Transverse colon (tissue), 4 donors: ENCODE results near the gene LRRC75A. TPM values are rescaled to one million over a fixed set of nuclear protein-coding genes. Genes with fewer than 3 reads are reported as not detected.

Source experiments
- DNase-seq: peaks from one replicate; pipeline ENCODE4 v3.0.0-alpha.2; 2019
- H3K27ac ChIP-seq, 4 donors: fragments of 200-600 bp; sonication (generic); 2 replicates each; pipeline ENCODE4 v1.5.1; 2016 to 2018; ENCODE audit warnings: inconsistent platforms in 4 of 4
- H3K27me3 ChIP-seq: fragments of 200-600 bp; sonication (generic); 2 replicates; pipeline ENCODE4 v1.5.1; 2017; ENCODE audit warnings: inconsistent platforms
- H3K36me3 ChIP-seq, 4 donors: fragments of 200-600 bp; sonication (generic); 2 replicates each; pipeline ENCODE4 v1.5.1; 2017 to 2019; ENCODE audit warnings: inconsistent platforms in 4 of 4
- H3K4me1 ChIP-seq, 4 donors: fragments of 200-600 bp; sonication (generic); 2 replicates each; pipeline ENCODE4 v1.5.1; 2017 to 2020; ENCODE audit warnings: inconsistent platforms in 4 of 4
- H3K4me3 ChIP-seq, 4 donors: fragments of 200-600 bp; sonication (generic); 1 replicate in 1 of 4; 2 replicates in 3 of 4; pipeline versions ENCODE4 v1.5.1 to v1.6.1; 2017 to 2019; ENCODE audit warnings: inconsistent platforms in 4 of 4
- H3K9me3 ChIP-seq, 2 donors: fragments of 200-600 bp; sonication (generic); 2 replicates each; pipeline ENCODE4 v1.5.1; 2017 to 2019; ENCODE audit warnings: inconsistent platforms in 2 of 2
- CTCF ChIP-seq, 5 experiments: fragments of 200-600 bp in 3 of 5; fragments of 450-650 bp in 2 of 5; sonication (generic) in 3 of 5; IDR thresholded peaks; 1 replicate in 2 of 5; 2 replicates in 3 of 5; pipeline ENCODE4 v1.5.1; 2016 to 2017; ENCODE audit warnings: antibody characterized with exemption in 5 of 5, inconsistent platforms in 3 of 5, mild to moderate bottlenecking in 2 of 5, moderate library complexity in 1 of 5
- EP300 ChIP-seq: sonication (generic); formaldehyde crosslinking; IDR thresholded peaks from one replicate; pipeline ENCODE4 v1.6.1; 2017; ENCODE audit warnings: antibody characterized with exemption, low read depth
- POLR2A ChIP-seq: fragments of 450-650 bp; IDR thresholded peaks from one replicate; pipeline ENCODE4 v1.6.1; 2016; ENCODE audit warnings: antibody characterized with exemption, mild to moderate bottlenecking, moderate library complexity
- POLR2AphosphoS5 ChIP-seq, 3 donors: sonication (generic); formaldehyde crosslinking; IDR thresholded peaks; one replicate each; pipeline ENCODE4 v1.6.1; 2016; ENCODE audit warnings: antibody characterized with exemption in 3 of 3
- WGBS, 2 donors: methylation state at CpG; one replicate each; pipeline ENCODE4 v1.1.5; 2018; ENCODE audit warnings: low coverage in 1 of 2; 5-methylcytosine and 5-hydroxymethylcytosine counted together
- in situ Hi-C, 4 donors: fragments of 200-750 bp; cut with MboI; loops; one replicate each; pipeline versions ENCODE4 v1.15.0 to v1.15.1; 2017; ENCODE audit warnings: low sequenced_read_pairs in 3 of 4, low pct_ligation_motif_present in 1 of 4, low pct_unique_long_range_greater_than_20kb in 1 of 4
- intact Hi-C: fragments of 100-400 bp; cut with DNase I; formaldehyde crosslinking; loops from one replicate; pipeline ENCODE4 v1.15.1; 2023; ENCODE audit warnings: low total_unique reads
- total RNA-seq, 4 donors: library from RNA; depleted of rRNA; stranded (reverse); fragments of >200 nt; gene quantifications; one replicate each; pipeline ENCODE4 v1.1.0, GENCODE V29; 2016

The LRRC75A gene
- total RNA-seq, 4 donors from 2014 or later = 67.9 to 194 (median 115) TPM

- in situ Hi-C loops = no loop called here
Measured at GRCh38 chr17:16447676-16448075, 44.3 kb downstream of the LRRC75A start.

GRCh38 chr17:16446338-16446983 is 45.5 kb downstream of the LRRC75A start:
- WGBS, 2 donors = 78 to 88% methylated on average over 3 to 11 of the region's 12 CpGs
- H3K27me3 ChIP-seq = no peaks in the 10 kb centered on the region
- H3K27ac ChIP-seq = peak overlapping the region in 2 of 4 donors; percentile 4 to 13
- peaks cover 0 to 21% (median 8%) of the 10 kb centered on the region in 4 donors for H3K36me3 ChIP-seq
- H3K4me3 ChIP-seq = no peak overlapping the region
- in situ Hi-C loops (no loop called here), intact Hi-C loops (loop anchor here (10.0 kb wide), 1 partner anchor 62 kb away; the partner anchor contains the start of gene UBB)
- no peaks in the 10 kb centered on the region for H3K9me3 ChIP-seq
- H3K4me1 ChIP-seq = peaks cover 0 to 34% (median 12%) of the 10 kb centered on the region in 4 donors
- TF ChIP-seq POLR2AphosphoS5 (IDR thresholded peaks at IDR 0.05) (no peak), CTCF (IDR thresholded peaks at IDR 0.05) (no peak), POLR2A (no peak), EP300 (no peak)
- DNase-seq = no peak

More at GRCh38 chr17:16447676-16448075, 44.3 kb downstream of the LRRC75A start:
- DNase-seq = no peak
- TF ChIP-seq EP300 (no peak), POLR2A (no peak), POLR2AphosphoS5 (IDR thresholded peaks at IDR 0.05) (no peak), CTCF (IDR thresholded peaks at IDR 0.05) (no peak)
- Histone ChIP-seq H3K27ac (no peak overlapping the region), H3K36me3 (peaks cover 0 to 11% (median 3%) of the 10 kb centered on the region in 4 donors), H3K4me3 (no peak overlapping the region), H3K27me3 (no peaks in the 10 kb centered on the region), H3K9me3 (no peaks in the 10 kb centered on the region), H3K4me1 (peaks cover 0 to 22% (median 6%) of the 10 kb centered on the region in 4 donors)
- intact Hi-C loops = loop anchor here (10.0 kb wide), 1 partner anchor 63 kb away; the partner anchor contains the start of gene UBB
- 89% methylated on average over 8 of the region's 8 CpGs; no CpG with 5 or more reads in 1 of the 2 donors for WGBS, 2 donors

GRCh38 chr17:16444258-16444886 is 47.6 kb downstream of the LRRC75A start:
- intact Hi-C loops (loop anchor here (10.0 kb wide), 1 partner anchor 60 kb away; the partner anchor contains the start of gene UBB), in situ Hi-C loops (no loop called here)
- TF ChIP-seq POLR2A (no peak), EP300 (no peak), POLR2AphosphoS5 (IDR thresholded peaks at IDR 0.05) (no peak), CTCF (IDR thresholded peaks at IDR 0.05) (no peak)
- Histone ChIP-seq H3K9me3 (no peaks in the 10 kb centered on the region), H3K27me3 (no peaks in the 10 kb centered on the region), H3K27ac (peak overlapping the region in 2 of 4 donors; percentile 6 to 41), H3K4me3 (no peak overlapping the region), H3K36me3 (peaks cover 0 to 22% (median 11%) of the 10 kb centered on the region in 4 donors), H3K4me1 (peaks cover 14 to 53% (median 31%) of the 10 kb centered on the region in 4 donors)
- no peak for DNase-seq
- WGBS, 2 donors = 82 to 100% methylated on average over 1 to 6 of the region's 6 CpGs
